Right lobe of liver (tissue), 4 donors: ENCODE results near the gene DPP10.

Experiments used
- CTCF ChIP-seq, 4 donors: fragments of 200-600 bp in 3 of 4; fragments of 450-650 bp in 1 of 4; IDR thresholded peaks; one replicate each; pipeline versions ENCODE4 v1.5.1 to v1.8.0; 2016 to 2022; ENCODE audit warnings: antibody characterized with exemption in 4 of 4, mild to moderate bottlenecking in 2 of 4
- POLR2A ChIP-seq: fragments of 450-650 bp; IDR thresholded peaks from one replicate; pipeline ENCODE4 v1.6.1; 2017; ENCODE audit warnings: antibody characterized with exemption, mild to moderate bottlenecking
- donor health status: DM: no; HTN: no; CAD: no.
- donor health status: DM: no; HTN: no; CAD: no.
- donor health status: DM: no; HTN: yes; CAD: no.

GRCh38 chr2:115739574-115739973, 1297.1 kb downstream of the DPP10 start:
- no peak for TF ChIP-seq POLR2A
- no peak for TF ChIP-seq CTCF (IDR thresholded peaks at IDR 0.05)
